SU-DHL-6 (cell line): ENCODE data around the gene ITGA11.

ENCODE experiments used
- CTCF ChIP-seq: fragments of 200-600 bp; sonication (generic); IDR thresholded peaks from one replicate; pipeline ENCODE4 v1.5.1; 2017; ENCODE audit warnings: antibody characterized with exemption, mild to moderate bottlenecking, low read length, moderate library complexity; ENCODE audit not compliant: insufficient read depth, poor library complexity, severe bottlenecking
- EZH2phosphoT487 ChIP-seq: fragments of 200-600 bp; sonication (generic), shearing (Covaris generic); conservative IDR thresholded peaks from 2 replicates; pipeline ENCODE4 v1.6.1; 2018; ENCODE audit warnings: mild to moderate bottlenecking, antibody characterized with exemption, low read length, moderate library complexity, mixed read lengths

- TF ChIP-seq CTCF (no peak), EZH2phosphoT487 (no peak)
Observed at GRCh38 chr15:68424754-68425390, 7.1 kb downstream of the ITGA11 start.
